ENCODE measurements around the gene CDK3. TPM values are rescaled to one million over a fixed set of nuclear protein-coding genes. Genes with fewer than 3 reads are reported as not detected.

CDK3 gene
- total RNA-seq, 2 experiments from 2014 or later: 7.5 to 8.2 TPM

- H3K4me1 Mint-ChIP-seq: peaks cover 4% of the 10 kb centered on the region
- H3K36me3 Mint-ChIP-seq: no peaks in the 10 kb centered on the region
- POLR2A ChIA-PET: interaction anchor here (0.6 kb wide), 1 partner anchor 135 kb away, joined by 4 read pairs; no protein-coding TSS in a partner anchor
- no peaks in the 10 kb centered on the region for H3K9me3 Mint-ChIP-seq
- no peak for DNase-seq
- no peak overlapping the region for H3K27ac Mint-ChIP-seq
- no peak overlapping the region for H3K4me3 Mint-ChIP-seq
- ATAC-seq (ENCODE audit: low read depth): no peak
- H3K27me3 Mint-ChIP-seq: no peaks in the 10 kb centered on the region
These were observed 23.2 kb downstream of the CDK3 start for GRCh38 chr17:76023900-76024237.

- H3K4me1 Mint-ChIP-seq: peaks cover 8% of the 10 kb centered on the region
- H3K27me3 Mint-ChIP-seq: no peaks in the 10 kb centered on the region
- H3K4me3 Mint-ChIP-seq: no peak overlapping the region
- ATAC-seq (ENCODE audit: low read depth) (no peak), DNase-seq (no peak)
- no peaks in the 10 kb centered on the region for H3K36me3 Mint-ChIP-seq
- POLR2A ChIA-PET: interaction anchor here (0.6 kb wide), 1 partner anchor 134 kb away, joined by 4 read pairs; no protein-coding TSS in a partner anchor
- H3K27ac Mint-ChIP-seq: no peak overlapping the region
- no peaks in the 10 kb centered on the region for H3K9me3 Mint-ChIP-seq
These were observed 23.7 kb downstream of the CDK3 start for GRCh38 chr17:76024353-76024752.

GRCh38 chr17:76025294-76025693, 24.6 kb downstream of the CDK3 start:
- ATAC-seq (ENCODE audit: low read depth) (no peak), DNase-seq (no peak)
- H3K36me3 Mint-ChIP-seq: no peaks in the 10 kb centered on the region
- H3K9me3 Mint-ChIP-seq: no peaks in the 10 kb centered on the region
- no peak overlapping the region for H3K27ac Mint-ChIP-seq
- no peaks in the 10 kb centered on the region for H3K27me3 Mint-ChIP-seq
- POLR2A ChIA-PET: no interaction called here
- peaks cover 12% of the 10 kb centered on the region for H3K4me1 Mint-ChIP-seq
- no peak overlapping the region for H3K4me3 Mint-ChIP-seq

DNA sequence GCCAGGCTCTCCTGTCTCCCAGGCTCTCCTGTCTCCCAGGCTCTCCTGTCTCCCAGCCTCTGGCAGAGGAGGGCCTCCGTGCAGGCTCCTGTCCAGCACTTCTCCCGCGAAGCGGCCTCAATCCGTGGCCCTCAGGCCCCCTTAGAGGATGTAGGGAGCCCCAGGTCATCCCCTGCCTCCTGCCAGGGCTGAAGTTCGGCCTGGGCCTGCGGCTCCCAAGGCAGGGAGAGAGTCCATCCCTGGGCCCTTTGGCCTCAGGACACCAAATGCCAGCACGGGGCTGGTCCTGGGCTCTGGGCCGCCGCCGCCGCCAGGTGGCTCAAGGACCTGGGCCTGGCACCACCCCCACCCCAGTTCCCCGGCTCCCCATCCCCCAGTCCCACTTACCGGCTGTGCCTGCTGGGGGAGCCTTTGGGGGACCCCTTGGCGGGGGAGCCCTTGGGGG, 26.1 kb downstream of the CDK3 start:
- POLR2A ChIA-PET: no interaction called here
- ATAC-seq (ENCODE audit: low read depth) (no peak), DNase-seq (no peak)
- no peaks in the 10 kb centered on the region for H3K27me3 Mint-ChIP-seq
- H3K4me3 Mint-ChIP-seq: no peak overlapping the region
- H3K36me3 Mint-ChIP-seq: no peaks in the 10 kb centered on the region
- no peaks in the 10 kb centered on the region for H3K9me3 Mint-ChIP-seq
- H3K4me1 Mint-ChIP-seq: peaks cover 12% of the 10 kb centered on the region
- no peak overlapping the region for H3K27ac Mint-ChIP-seq

DNA sequence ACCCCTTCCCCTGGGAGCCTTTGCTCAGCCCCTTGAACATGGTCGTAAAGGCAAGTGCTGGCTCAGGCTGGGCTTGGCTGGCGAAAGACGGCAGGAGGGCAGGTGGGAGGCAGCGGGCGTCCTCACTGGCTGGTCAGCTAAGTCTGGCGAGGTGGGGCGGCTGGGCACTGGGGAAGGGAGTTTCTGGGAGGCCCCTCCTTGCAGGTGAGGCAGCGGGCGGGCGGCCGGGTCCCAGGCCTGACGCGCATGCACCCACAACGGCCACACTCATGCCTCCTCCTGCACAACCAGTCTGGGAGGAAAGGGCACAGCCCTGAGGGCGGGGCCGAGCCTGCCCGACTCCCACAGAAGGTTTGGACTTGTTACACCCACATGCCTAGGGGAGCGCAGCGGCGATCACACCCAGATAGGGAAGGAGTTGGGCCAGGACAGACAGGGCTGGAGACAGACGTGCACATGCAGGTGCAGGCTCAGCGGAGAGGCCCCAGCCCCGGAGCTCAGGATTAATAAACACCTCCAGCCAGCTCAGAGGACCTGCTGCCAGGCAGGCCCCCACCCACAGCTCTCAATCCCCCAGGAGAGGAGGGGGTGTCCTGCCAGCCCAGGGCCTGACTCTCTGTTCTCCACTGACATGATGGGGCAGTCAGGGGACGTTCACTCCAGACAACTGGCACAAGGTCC, 26.6 kb downstream of the CDK3 start, which contains the start of gene EVPL:
EVPL (minus strand) TSS at position 148 of the 681 bp plus-strand sequence; CDS start at position 40, 108 bp downstream.
- H3K4me1 Mint-ChIP-seq: peaks cover 12% of the 10 kb centered on the region
- no peak within 1 kb of the TSS for H3K4me3 Mint-ChIP-seq
- DNase-seq: no peak
- no peak for ATAC-seq (ENCODE audit: low read depth)
- no peaks in the 10 kb centered on the region for H3K27me3 Mint-ChIP-seq
- POLR2A ChIA-PET: no interaction called here
- H3K36me3 Mint-ChIP-seq: no peaks in the 10 kb centered on the region
- H3K27ac Mint-ChIP-seq: no peak within 1 kb of the TSS
- no peaks in the 10 kb centered on the region for H3K9me3 Mint-ChIP-seq

- H3K4me1 Mint-ChIP-seq: peaks cover 16% of the 10 kb centered on the region
- POLR2A ChIA-PET: interaction anchor here (0.7 kb wide), 1 partner anchor 231 kb away, joined by 3 read pairs; no protein-coding TSS in a partner anchor
- no peak for DNase-seq
- no peak overlapping the region for H3K4me3 Mint-ChIP-seq
- peaks cover 2% of the 10 kb centered on the region for H3K36me3 Mint-ChIP-seq
- no peaks in the 10 kb centered on the region for H3K27me3 Mint-ChIP-seq
- no peaks in the 10 kb centered on the region for H3K9me3 Mint-ChIP-seq
- ATAC-seq (ENCODE audit: low read depth): no peak
- no peak overlapping the region for H3K27ac Mint-ChIP-seq
These were observed 31.6 kb downstream of the CDK3 start for GRCh38 chr17:76032073-76032779.

DNA sequence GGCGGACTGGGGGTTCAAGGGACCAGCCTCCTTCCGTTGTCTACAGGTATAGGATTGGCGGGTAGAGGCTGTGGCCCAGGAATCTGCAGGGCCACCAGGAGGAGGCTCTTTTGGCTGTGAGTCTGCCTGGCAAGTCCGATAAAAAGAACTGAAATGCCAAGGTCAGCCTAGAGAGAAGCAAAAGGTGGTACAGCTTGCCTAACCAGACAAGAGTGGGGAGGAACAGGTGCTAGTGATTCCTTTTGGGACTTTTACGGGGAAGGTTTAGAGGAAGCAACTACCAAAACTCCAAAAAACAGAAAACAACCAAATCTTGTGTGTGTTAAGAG, 32.1 kb downstream of the CDK3 start:
- POLR2A ChIA-PET: no interaction called here
- peaks cover 2% of the 10 kb centered on the region for H3K36me3 Mint-ChIP-seq

GRCh38 chr17:76033139-76033538, 32.5 kb downstream of the CDK3 start:
- DNase-seq: no peak
- H3K27me3 Mint-ChIP-seq: no peaks in the 10 kb centered on the region
- peaks cover 4% of the 10 kb centered on the region for H3K36me3 Mint-ChIP-seq
- H3K4me3 Mint-ChIP-seq: no peak overlapping the region
- POLR2A ChIA-PET: interaction anchor here (0.6 to 0.8 kb wide), 2 partner anchors 15 to 38 kb away, joined by 4 read pairs; no protein-coding TSS in a partner anchor
- H3K4me1 Mint-ChIP-seq: peaks cover 18% of the 10 kb centered on the region
- no peak for ATAC-seq (ENCODE audit: low read depth)
- H3K9me3 Mint-ChIP-seq: no peaks in the 10 kb centered on the region
- H3K27ac Mint-ChIP-seq: no peak overlapping the region

More for the DNA sequence above, 32.1 kb downstream of the CDK3 start:
- no peaks in the 10 kb centered on the region for H3K27me3 Mint-ChIP-seq
- ATAC-seq (ENCODE audit: low read depth) (no peak), DNase-seq (no peak)
- H3K4me1 Mint-ChIP-seq: peaks cover 18% of the 10 kb centered on the region
- H3K4me3 Mint-ChIP-seq: no peak overlapping the region
- H3K27ac Mint-ChIP-seq: no peak overlapping the region
- no peaks in the 10 kb centered on the region for H3K9me3 Mint-ChIP-seq

DNA sequence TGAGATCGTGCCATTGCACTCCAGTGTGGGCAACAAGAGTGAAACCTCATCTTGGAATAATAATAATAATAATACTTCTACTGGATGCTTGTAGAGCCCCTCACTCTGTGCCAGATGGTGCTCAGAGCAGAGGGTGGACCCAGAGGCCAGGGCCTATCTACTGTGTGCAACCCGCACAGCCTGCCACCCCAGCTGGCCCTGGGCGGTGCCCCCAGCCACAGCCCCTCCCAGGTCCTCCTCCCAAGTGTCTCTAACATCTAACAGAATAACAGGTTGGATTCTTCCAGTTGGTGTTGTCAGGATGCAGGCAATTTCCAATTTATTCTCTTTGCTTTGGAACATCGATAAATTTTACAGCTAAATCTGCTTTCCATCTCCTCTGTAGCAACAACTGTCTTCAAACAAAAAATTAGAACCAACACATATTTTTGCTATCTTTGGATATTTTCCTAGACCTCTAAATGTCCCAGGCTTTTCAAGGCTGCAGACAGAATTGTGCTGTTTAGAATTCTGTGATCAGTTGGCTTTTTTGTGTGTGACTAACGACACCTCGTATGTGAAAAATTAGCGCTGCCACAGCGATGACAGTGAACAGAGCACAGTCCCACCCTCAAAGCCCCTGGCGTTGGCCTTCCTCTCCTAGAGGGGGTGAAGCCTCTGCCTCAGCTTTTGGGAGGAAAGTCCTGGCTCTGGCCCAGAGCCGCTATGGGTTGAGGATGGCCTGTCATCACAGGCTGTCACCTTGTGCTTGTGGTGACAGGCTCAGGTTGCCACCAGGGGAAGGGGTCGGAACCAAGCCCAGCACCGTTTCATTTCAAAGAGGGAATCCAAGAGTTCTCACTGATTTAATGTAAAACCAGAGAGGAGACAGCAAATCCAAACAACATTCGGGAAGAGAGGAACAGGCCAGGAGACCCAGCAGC, 34.0 kb downstream of the CDK3 start:
- Mint-ChIP-seq H3K27me3 (no peaks in the 10 kb centered on the region), H3K4me3 (no peak overlapping the region), H3K4me1 (peaks cover 11% of the 10 kb centered on the region), H3K27ac (no peak overlapping the region), H3K36me3 (peaks cover 17% of the 10 kb centered on the region), H3K9me3 (no peaks in the 10 kb centered on the region)
- no peak for ATAC-seq (ENCODE audit: low read depth)
- POLR2A ChIA-PET: no interaction called here
- no peak for DNase-seq

DNA sequence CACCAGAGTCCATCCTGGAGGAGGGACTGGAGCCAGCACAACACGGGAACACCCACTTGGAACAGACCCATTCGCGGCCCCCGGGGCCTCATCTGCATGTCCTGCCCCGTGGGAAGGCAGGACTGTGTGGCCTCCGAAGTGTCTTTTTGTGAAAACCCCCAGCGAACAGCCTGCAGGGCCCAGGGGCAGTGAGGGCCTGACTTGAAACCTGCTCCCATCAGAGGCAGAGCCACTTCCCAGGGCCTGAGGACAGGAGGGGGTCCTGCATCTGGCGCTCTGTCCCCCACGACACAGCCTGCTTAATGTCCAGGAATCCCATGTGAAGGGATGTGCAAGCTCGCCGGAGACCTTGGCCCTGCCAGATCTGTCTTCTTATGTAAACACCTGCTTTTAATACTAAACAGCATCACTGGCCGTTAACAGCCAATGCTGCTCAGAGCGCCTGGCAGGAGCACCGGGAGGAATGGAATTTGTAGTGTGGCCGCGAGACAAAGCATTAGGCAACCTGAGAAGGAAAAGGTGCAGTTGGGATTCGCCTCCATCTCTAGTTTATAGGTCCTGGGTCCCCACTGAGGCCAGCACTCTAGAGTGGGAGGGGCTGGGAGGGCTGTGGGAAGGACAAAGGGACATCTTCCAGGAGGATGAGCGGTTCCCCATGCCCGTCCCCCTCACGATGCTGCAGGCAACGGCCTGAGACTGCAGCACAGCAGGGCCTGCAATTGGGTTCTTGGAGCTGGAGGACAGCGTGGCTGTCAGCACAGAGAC, 36.0 kb downstream of the CDK3 start:
- ATAC-seq (ENCODE audit: low read depth) (no peak), DNase-seq (no peak)
- POLR2A ChIA-PET: no interaction called here
- peaks cover 21% of the 10 kb centered on the region for H3K36me3 Mint-ChIP-seq
- no peaks in the 10 kb centered on the region for H3K27me3 Mint-ChIP-seq
- no peaks in the 10 kb centered on the region for H3K9me3 Mint-ChIP-seq
- H3K4me1 Mint-ChIP-seq: peaks cover 7% of the 10 kb centered on the region
- no peak overlapping the region for H3K4me3 Mint-ChIP-seq
- H3K27ac Mint-ChIP-seq: no peak overlapping the region

DNA sequence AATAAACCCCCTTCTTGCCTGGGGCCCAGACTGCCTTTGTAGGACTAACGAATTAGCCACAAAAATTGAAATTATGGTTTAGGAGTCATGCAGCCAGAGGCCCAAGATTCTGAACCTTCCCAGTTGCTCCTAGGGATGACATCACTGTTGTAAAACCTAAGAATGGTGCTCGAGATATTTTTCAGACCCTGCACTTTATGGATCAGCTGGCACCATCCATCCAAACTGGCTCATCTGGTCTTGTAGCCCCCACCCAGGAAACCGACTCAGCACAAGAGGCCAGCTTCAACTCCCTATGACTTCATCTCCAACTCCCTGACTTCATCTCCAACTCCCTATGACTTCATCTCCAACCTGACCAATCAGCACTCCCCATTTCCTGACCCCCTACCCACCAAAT, 37.4 kb downstream of the CDK3 start:
- peaks cover 7% of the 10 kb centered on the region for H3K4me1 Mint-ChIP-seq
- H3K9me3 Mint-ChIP-seq: no peaks in the 10 kb centered on the region
- H3K27me3 Mint-ChIP-seq: no peaks in the 10 kb centered on the region
- H3K4me3 Mint-ChIP-seq: no peak overlapping the region
- POLR2A ChIA-PET: no interaction called here
- H3K36me3 Mint-ChIP-seq: peaks cover 24% of the 10 kb centered on the region
- DNase-seq (no peak), ATAC-seq (ENCODE audit: low read depth) (no peak)
- H3K27ac Mint-ChIP-seq: no peak overlapping the region

DNA sequence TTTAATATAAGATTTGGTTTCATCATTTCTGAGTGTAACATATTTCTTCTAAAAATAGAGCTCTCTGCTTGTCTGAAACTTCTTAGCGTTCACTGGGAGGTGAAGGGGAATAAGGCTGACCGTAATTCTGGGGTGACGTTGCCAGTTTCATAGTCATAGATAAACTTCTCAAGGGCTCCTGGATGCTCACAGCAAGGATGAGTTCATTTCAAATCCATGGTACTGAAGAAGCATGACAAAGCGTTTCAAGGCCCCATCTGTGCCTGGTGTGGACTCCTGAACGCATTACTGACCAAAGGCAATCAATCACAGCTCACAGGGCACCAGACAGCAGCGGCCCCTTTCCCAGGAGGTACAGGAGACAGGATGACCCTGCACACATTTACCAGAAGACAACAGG, 38.5 kb downstream of the CDK3 start:
- Mint-ChIP-seq H3K4me1 (peaks cover 7% of the 10 kb centered on the region), H3K36me3 (peaks cover 29% of the 10 kb centered on the region), H3K4me3 (no peak overlapping the region), H3K27me3 (no peaks in the 10 kb centered on the region), H3K27ac (no peak overlapping the region), H3K9me3 (no peaks in the 10 kb centered on the region)
- no peak for DNase-seq
- POLR2A ChIA-PET: interaction anchor here (0.5 to 1.1 kb wide), 2 partner anchors 10 to 995 kb away, joined by 3 to 4 read pairs; no protein-coding TSS in a partner anchor
- ATAC-seq (ENCODE audit: low read depth): no peak

GRCh38 chr17:76040376-76040775, 39.7 kb downstream of the CDK3 start:
- Mint-ChIP-seq H3K4me1 (peaks cover 5% of the 10 kb centered on the region), H3K27me3 (no peaks in the 10 kb centered on the region), H3K36me3 (peaks cover 32% of the 10 kb centered on the region), H3K9me3 (no peaks in the 10 kb centered on the region), H3K27ac (no peak overlapping the region), H3K4me3 (no peak overlapping the region)
- ATAC-seq (ENCODE audit: low read depth) (no peak), DNase-seq (no peak)
- POLR2A ChIA-PET: interaction anchor here (0.6 to 0.8 kb wide), 2 partner anchors 11 to 385 kb away, joined by 4 to 5 read pairs; no protein-coding TSS in a partner anchor

Measured in activated naive CD8-positive, alpha-beta T cell treated with anti-CD3 and anti-CD28 coated beads, Interleukin-2, amount 10 ng/mL, durations not matched to agents 7 days and 5 days (primary cell).